Measurements from ENCODE around the gene KRT86. TPM values are rescaled to one million over a fixed set of nuclear protein-coding genes. Genes with fewer than 3 reads are reported as not detected.

Gene KRT86
- total and polyA plus RNA-seq, 2 donors from 2014 or later = 1.3 TPM; not detected in 1

GRCh38 chr12:52280319-52280795 is 5.9 kb downstream of the KRT86 start:
- Histone ChIP-seq H3K27me3 (ENCODE audit: control insufficient read depth, insufficient read depth, low read length) (peaks cover 2% of the 10 kb centered on the region), H3K4me3 (ENCODE audit: low read length in 3 of 3) (no peak overlapping the region), H3K36me3 (ENCODE audit: control insufficient read depth in 2 of 3, insufficient read depth in 3 of 3, low read length in 3 of 3) (no peaks in the 10 kb centered on the region), H3K4me1 (ENCODE audit: control insufficient read depth in 2 of 3, insufficient read depth in 2 of 3, low read depth in 1 of 3, low read length in 3 of 3) (peaks cover 2 to 10% (median 6%) of the 10 kb centered on the region in 3 donors), H3K9me3 (ENCODE audit: control insufficient read depth in 2 of 3, insufficient read depth in 1 of 3, low read length in 3 of 3) (no peaks in the 10 kb centered on the region), H3K9ac (ENCODE audit: low read length in 3 of 3) (no peak overlapping the region), H3K27ac (ENCODE audit: low read depth in 2 of 2, low read length in 2 of 2) (no peak overlapping the region)
- no peak for FAIRE-seq
- DNase-seq = no peak
- TF ChIP-seq CTCF (IDR thresholded peaks at IDR 0.05; ENCODE audit: borderline replicate concordance, extremely low read depth, insufficient read depth) = no peak
- intact Hi-C loops (cut with DNase I) = no loop called here

GRCh38 chr12:52280796-52281560 is 6.5 kb downstream of the KRT86 start:
- no peak for TF ChIP-seq CTCF (IDR thresholded peaks at IDR 0.05; ENCODE audit: borderline replicate concordance, extremely low read depth, insufficient read depth)
- FAIRE-seq (no peak), DNase-seq (peak in 2 of 5 donors; percentile 46 to 87)
- Histone ChIP-seq H3K36me3 (ENCODE audit: control insufficient read depth in 2 of 3, insufficient read depth in 3 of 3, low read length in 3 of 3) (no peaks in the 10 kb centered on the region), H3K9me3 (ENCODE audit: control insufficient read depth in 2 of 3, insufficient read depth in 1 of 3, low read length in 3 of 3) (no peaks in the 10 kb centered on the region), H3K27ac (ENCODE audit: low read depth in 2 of 2, low read length in 2 of 2) (no peak overlapping the region), H3K4me3 (ENCODE audit: low read length in 3 of 3) (no peak overlapping the region), H3K9ac (ENCODE audit: low read length in 3 of 3) (no peak overlapping the region), H3K27me3 (ENCODE audit: control insufficient read depth, insufficient read depth, low read length) (peaks cover 2% of the 10 kb centered on the region), H3K4me1 (ENCODE audit: control insufficient read depth in 2 of 3, insufficient read depth in 2 of 3, low read depth in 1 of 3, low read length in 3 of 3) (peaks cover 2 to 10% (median 6%) of the 10 kb centered on the region in 3 donors)
- intact Hi-C loops (cut with DNase I) = no loop called here

GRCh38 chr12:52284562-52285171 is 10.2 kb downstream of the KRT86 start:
- no peaks in the 10 kb centered on the region for H3K27me3 ChIP-seq (ENCODE audit: control insufficient read depth, insufficient read depth, low read length)
- intact Hi-C loops (cut with DNase I) = no loop called here
- H3K9ac ChIP-seq (ENCODE audit: low read length in 3 of 3) = no peak overlapping the region
- H3K4me3 ChIP-seq (ENCODE audit: low read length in 3 of 3) = no peak overlapping the region
- no peak for FAIRE-seq
- no peaks in the 10 kb centered on the region for H3K36me3 ChIP-seq (ENCODE audit: control insufficient read depth in 2 of 3, insufficient read depth in 3 of 3, low read length in 3 of 3)
- DNase-seq = no peak
- no peak overlapping the region for H3K27ac ChIP-seq (ENCODE audit: low read depth in 2 of 2, low read length in 2 of 2)
- H3K4me1 ChIP-seq (ENCODE audit: control insufficient read depth in 2 of 3, insufficient read depth in 2 of 3, low read depth in 1 of 3, low read length in 3 of 3) = peaks cover 0 to 2% (median 0%) of the 10 kb centered on the region in 3 donors
- TF ChIP-seq CTCF (IDR thresholded peaks at IDR 0.05; ENCODE audit: borderline replicate concordance, extremely low read depth, insufficient read depth) = no peak
- no peaks in the 10 kb centered on the region for H3K9me3 ChIP-seq (ENCODE audit: control insufficient read depth in 2 of 3, insufficient read depth in 1 of 3, low read length in 3 of 3)

Measured in kidney (tissue), 14 donors.